ENCODE data around the gene JAK1. TPM values are rescaled to one million over a fixed set of nuclear protein-coding genes. Genes with fewer than 3 reads are reported as not detected.

Gene JAK1
- total RNA-seq, 1 experiment from 2014 or later = 27.8 TPM

- TF ChIP-seq, protein P1, sequence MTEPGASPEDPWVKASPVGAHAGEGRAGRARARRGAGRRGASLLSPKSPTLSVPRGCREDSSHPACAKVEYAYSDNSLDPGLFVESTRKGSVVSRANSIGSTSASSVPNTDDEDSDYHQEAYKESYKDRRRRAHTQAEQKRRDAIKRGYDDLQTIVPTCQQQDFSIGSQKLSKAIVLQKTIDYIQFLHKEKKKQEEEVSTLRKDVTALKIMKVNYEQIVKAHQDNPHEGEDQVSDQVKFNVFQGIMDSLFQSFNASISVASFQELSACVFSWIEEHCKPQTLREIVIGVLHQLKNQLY (CRISPR knock-in tag; IDR thresholded peaks at IDR 0.05) = no peak
- TF ChIP-seq ZNF416 (CRISPR knock-in tag; IDR thresholded peaks at IDR 0.05) (0 out of 2 replicates have a peak, but pooled peaks have one; percentile 55), CTCF (IDR thresholded peaks at IDR 0.05) (no peak), FOXP1 (CRISPR knock-in tag; IDR thresholded peaks at IDR 0.05; ENCODE audit: borderline replicate concordance) (peak; percentile 74; the same call in 1 of the 2 replicates), EMX1 (CRISPR knock-in tag; IDR thresholded peaks at IDR 0.05) (no peak), RELA (CRISPR knock-in tag; IDR thresholded peaks at IDR 0.05; ENCODE audit: borderline replicate concordance) (no peak), MYBL2 (CRISPR knock-in tag; IDR thresholded peaks at IDR 0.05) (no peak), ZNF138 (CRISPR knock-in tag; conservative IDR thresholded peaks at IDR 0.05) (no peak), TP53 (CRISPR knock-in tag; IDR thresholded peaks at IDR 0.05) (0 out of 2 replicates have a peak, but pooled peaks have one; percentile 27)
Observed at GRCh38 chr1:64966158-64966971, at the start of gene JAK1 (continued).

- peak; percentile 37; the same call in 1 of the 2 replicates for TF ChIP-seq ZNF317 (CRISPR knock-in tag; IDR thresholded peaks at IDR 0.05; ENCODE audit: borderline replicate concordance, low read depth)
- TF ChIP-seq ZNF121 (CRISPR knock-in tag; IDR thresholded peaks at IDR 0.05) = no peak
- Mint-ChIP-seq H3K27ac (no peak overlapping the region), H3K4me3 (no peak overlapping the region), H3K27me3 (ENCODE audit: low read depth) (no peaks in the 10 kb centered on the region), H3K9me3 (peaks cover 4% of the 10 kb centered on the region), H3K36me3 (no peaks in the 10 kb centered on the region), H3K4me1 (peaks cover 4% of the 10 kb centered on the region; the same call in 1 of the 2 replicates)
- ATAC-seq (no peak), DNase-seq (ENCODE audit: low spot score) (no peak)
- ChIA-PET POLR2A (no interaction called here), CTCF (no interaction called here)
Observed at GRCh38 chr1:65014321-65014720, 48.0 kb upstream of the JAK1 start.

DNA sequence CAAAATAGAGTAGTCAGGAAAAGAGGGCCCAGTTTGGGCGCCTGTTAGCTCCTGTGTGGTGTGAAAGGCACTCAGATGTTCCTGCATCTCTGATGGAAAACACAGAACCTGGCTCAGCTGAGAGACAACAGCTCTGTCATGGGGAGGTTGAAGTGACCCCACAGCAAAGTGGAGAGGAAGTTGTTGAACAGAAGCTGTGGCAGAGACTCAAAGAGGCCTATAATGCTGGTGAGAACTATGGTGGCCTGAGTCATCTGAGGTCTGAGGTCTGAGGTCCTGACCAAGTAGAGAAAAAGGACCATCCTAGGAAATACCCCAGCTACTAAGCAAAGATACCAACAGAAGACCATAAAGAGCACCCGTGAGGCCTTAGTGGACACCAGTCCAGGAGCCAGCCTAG is 45.6 kb upstream of the JAK1 start:
- Mint-ChIP-seq H3K36me3 (no peaks in the 10 kb centered on the region), H3K4me3 (no peak overlapping the region), H3K4me1 (peaks cover 4% of the 10 kb centered on the region; the same call in 1 of the 2 replicates), H3K27me3 (ENCODE audit: low read depth) (no peaks in the 10 kb centered on the region; the same call in 1 of the 2 replicates), H3K9me3 (peaks cover 4% of the 10 kb centered on the region; the same call in 1 of the 2 replicates), H3K27ac (0 out of 2 replicates have a peak overlapping the region, but pooled peaks have one; percentile 78)
- no peak for DNase-seq (ENCODE audit: low spot score)
- CTCF ChIA-PET = interaction anchor here (1.1 to 2.5 kb wide), 2 partner anchors 9 to 159 kb away, joined by 3 to 9 read pairs; no protein-coding TSS in a partner anchor
- POLR2A ChIA-PET = no interaction called here
- no peak for ATAC-seq
- TF ChIP-seq FOXK1 (CRISPR knock-in tag; IDR thresholded peaks at IDR 0.05) = no peak
- TF ChIP-seq E2F4 (CRISPR knock-in tag; IDR thresholded peaks at IDR 0.05; ENCODE audit: borderline replicate concordance, low read depth) = no peak
- no peak for TF ChIP-seq PRRX2 (CRISPR knock-in tag; IDR thresholded peaks at IDR 0.05)
- no peak for TF ChIP-seq TP53 (CRISPR knock-in tag; IDR thresholded peaks at IDR 0.05)
- TF ChIP-seq ZNF671 (CRISPR knock-in tag; IDR thresholded peaks at IDR 0.05) = no peak
- no peak for TF ChIP-seq EMX1 (CRISPR knock-in tag; IDR thresholded peaks at IDR 0.05)
- TF ChIP-seq ZNF396 (CRISPR knock-in tag; IDR thresholded peaks at IDR 0.05; ENCODE audit: borderline replicate concordance) = no peak
- no peak for TF ChIP-seq RELA (CRISPR knock-in tag; IDR thresholded peaks at IDR 0.05; ENCODE audit: borderline replicate concordance)
- TF ChIP-seq, protein P2, sequence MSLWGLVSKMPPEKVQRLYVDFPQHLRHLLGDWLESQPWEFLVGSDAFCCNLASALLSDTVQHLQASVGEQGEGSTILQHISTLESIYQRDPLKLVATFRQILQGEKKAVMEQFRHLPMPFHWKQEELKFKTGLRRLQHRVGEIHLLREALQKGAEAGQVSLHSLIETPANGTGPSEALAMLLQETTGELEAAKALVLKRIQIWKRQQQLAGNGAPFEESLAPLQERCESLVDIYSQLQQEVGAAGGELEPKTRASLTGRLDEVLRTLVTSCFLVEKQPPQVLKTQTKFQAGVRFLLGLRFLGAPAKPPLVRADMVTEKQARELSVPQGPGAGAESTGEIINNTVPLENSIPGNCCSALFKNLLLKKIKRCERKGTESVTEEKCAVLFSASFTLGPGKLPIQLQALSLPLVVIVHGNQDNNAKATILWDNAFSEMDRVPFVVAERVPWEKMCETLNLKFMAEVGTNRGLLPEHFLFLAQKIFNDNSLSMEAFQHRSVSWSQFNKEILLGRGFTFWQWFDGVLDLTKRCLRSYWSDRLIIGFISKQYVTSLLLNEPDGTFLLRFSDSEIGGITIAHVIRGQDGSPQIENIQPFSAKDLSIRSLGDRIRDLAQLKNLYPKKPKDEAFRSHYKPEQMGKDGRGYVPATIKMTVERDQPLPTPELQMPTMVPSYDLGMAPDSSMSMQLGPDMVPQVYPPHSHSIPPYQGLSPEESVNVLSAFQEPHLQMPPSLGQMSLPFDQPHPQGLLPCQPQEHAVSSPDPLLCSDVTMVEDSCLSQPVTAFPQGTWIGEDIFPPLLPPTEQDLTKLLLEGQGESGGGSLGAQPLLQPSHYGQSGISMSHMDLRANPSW (CRISPR knock-in tag; conservative IDR thresholded peaks at IDR 0.05; ENCODE audit: low read depth) = no peak
- no peak for TF ChIP-seq ZNF232 (CRISPR knock-in tag; IDR thresholded peaks at IDR 0.05)
- no peak for TF ChIP-seq OVOL2 (CRISPR knock-in tag; IDR thresholded peaks at IDR 0.05; ENCODE audit: borderline replicate concordance)
- no peak for TF ChIP-seq CREM (CRISPR knock-in tag; IDR thresholded peaks at IDR 0.05)
- no peak for TF ChIP-seq ZNF423 (CRISPR knock-in tag; IDR thresholded peaks at IDR 0.05)
- TF ChIP-seq ZNF121 (CRISPR knock-in tag; IDR thresholded peaks at IDR 0.05) = no peak
- no peak for TF ChIP-seq IRF2 (CRISPR knock-in tag; IDR thresholded peaks at IDR 0.05; ENCODE audit: borderline replicate concordance, low read depth)

Measured in WTC11 (cell line).